Activated CD8-positive, alpha-beta memory T cell treated with anti-CD3 and anti-CD28 coated beads, Interleukin-2, amount 10 ng/mL, durations not matched to agents 7 days and 5 days (primary cell): ENCODE measurements around the gene ARMH1. TPM values are rescaled to one million over a fixed set of nuclear protein-coding genes. Genes with fewer than 3 reads are reported as not detected.

Experiments used
- ATAC-seq: fragments of 150-1000 bp; cut with Tn5 transposase; one replicate; pipeline ENCODE4 v1.10.0; 2021; ENCODE audit warnings: moderate library complexity
- CTCF ChIA-PET: fragments of 350-600 bp; sonication (Branson Sonifier 250); formaldehyde crosslinking; loops from one replicate; lab custom pipeline; 2021; ENCODE audit warnings: antibody characterized with exemption; lab: Charles Lee
- DNase-seq: peaks from one replicate; pipeline ENCODE4 v3.0.0-alpha.2; 2020
- H3K27ac Mint-ChIP-seq: one replicate; pipeline ENCODE4 v1.8.0; 2021; ENCODE audit warnings: mild to moderate bottlenecking, mixed read lengths
- H3K27me3 Mint-ChIP-seq: one replicate; pipeline ENCODE4 v1.8.0; 2021; ENCODE audit warnings: mixed read lengths
- H3K36me3 Mint-ChIP-seq: one replicate; pipeline ENCODE4 v1.8.0; 2021; ENCODE audit warnings: mild to moderate bottlenecking, mixed read lengths
- H3K4me1 Mint-ChIP-seq: one replicate; pipeline ENCODE4 v1.8.0; 2021; ENCODE audit warnings: mixed read lengths
- H3K4me3 Mint-ChIP-seq: one replicate; pipeline ENCODE4 v1.8.0; 2021; ENCODE audit warnings: mild to moderate bottlenecking, moderate library complexity, mixed read lengths
- H3K9me3 Mint-ChIP-seq: one replicate; pipeline ENCODE4 v1.8.0; 2022; ENCODE audit warnings: low read depth, mixed read lengths
- total RNA-seq, 2 experiments: library from RNA; stranded (reverse); gene quantifications; one replicate each; pipeline ENCODE4 v1.2.3, GENCODE V29; 2021

The ARMH1 gene
- total RNA-seq, 2 experiments from 2014 or later: 17.0 to 17.2 TPM

- Mint-ChIP-seq H3K27me3 (no peaks in the 10 kb centered on the region), H3K9me3 (no peaks in the 10 kb centered on the region), H3K36me3 (peaks cover 26% of the 10 kb centered on the region), H3K27ac (no peak overlapping the region), H3K4me1 (peaks cover 25% of the 10 kb centered on the region), H3K4me3 (no peak overlapping the region)
- no peak for ATAC-seq
- CTCF ChIA-PET: interaction anchor here (6.6 kb wide), 1 partner anchor 15 kb away, joined by 65 read pairs; no protein-coding TSS in a partner anchor
- DNase-seq: no peak
Measured at GRCh38 chr1:44636688-44637598, 37.6 kb upstream of the ARMH1 start.

GRCh38 chr1:44637702-44638411 is 36.7 kb upstream of the ARMH1 start:
- H3K4me1 Mint-ChIP-seq: peaks cover 25% of the 10 kb centered on the region
- DNase-seq (no peak), ATAC-seq (no peak)
- H3K9me3 Mint-ChIP-seq: no peaks in the 10 kb centered on the region
- H3K4me3 Mint-ChIP-seq: no peak overlapping the region
- CTCF ChIA-PET: no interaction called here
- H3K27ac Mint-ChIP-seq: no peak overlapping the region
- peaks cover 28% of the 10 kb centered on the region for H3K36me3 Mint-ChIP-seq
- H3K27me3 Mint-ChIP-seq: no peaks in the 10 kb centered on the region

GRCh38 chr1:44640200-44640853 is 34.2 kb upstream of the ARMH1 start:
- Mint-ChIP-seq H3K4me3 (no peak overlapping the region), H3K9me3 (no peaks in the 10 kb centered on the region), H3K27me3 (no peaks in the 10 kb centered on the region), H3K27ac (no peak overlapping the region), H3K36me3 (peaks cover 16% of the 10 kb centered on the region), H3K4me1 (peaks cover 2% of the 10 kb centered on the region)
- CTCF ChIA-PET: no interaction called here
- no peak for ATAC-seq
- no peak for DNase-seq

GRCh38 chr1:44641126-44642102 is 33.1 kb upstream of the ARMH1 start:
- no peaks in the 10 kb centered on the region for H3K4me1 Mint-ChIP-seq
- CTCF ChIA-PET: interaction anchor here (0.7 to 3.3 kb wide), 5 partner anchors 9 to 46 kb away, joined by 3 to 23 read pairs (median 6); partner anchors contain the start of gene ARMH1
- no peak overlapping the region for H3K4me3 Mint-ChIP-seq
- H3K27ac Mint-ChIP-seq: no peak overlapping the region
- H3K9me3 Mint-ChIP-seq: no peaks in the 10 kb centered on the region
- ATAC-seq (no peak), DNase-seq (no peak)
- H3K36me3 Mint-ChIP-seq: peaks cover 9% of the 10 kb centered on the region
- H3K27me3 Mint-ChIP-seq: no peaks in the 10 kb centered on the region

- no peaks in the 10 kb centered on the region for H3K4me1 Mint-ChIP-seq
- no peak for ATAC-seq
- no peak overlapping the region for H3K27ac Mint-ChIP-seq
- no peak overlapping the region for H3K4me3 Mint-ChIP-seq
- H3K27me3 Mint-ChIP-seq: no peaks in the 10 kb centered on the region
- no peak for DNase-seq
- H3K9me3 Mint-ChIP-seq: no peaks in the 10 kb centered on the region
- peaks cover 7% of the 10 kb centered on the region for H3K36me3 Mint-ChIP-seq
- CTCF ChIA-PET: interaction anchor here (0.7 to 3.3 kb wide), 5 partner anchors 10 to 47 kb away, joined by 3 to 23 read pairs (median 6); partner anchors contain the start of gene ARMH1
Measured at GRCh38 chr1:44642255-44642654, 32.3 kb upstream of the ARMH1 start.

GRCh38 chr1:44642925-44643324 is 31.6 kb upstream of the ARMH1 start:
- ATAC-seq (no peak), DNase-seq (no peak)
- no peaks in the 10 kb centered on the region for H3K27me3 Mint-ChIP-seq
- peaks cover 6% of the 10 kb centered on the region for H3K36me3 Mint-ChIP-seq
- H3K27ac Mint-ChIP-seq: no peak overlapping the region
- H3K9me3 Mint-ChIP-seq: no peaks in the 10 kb centered on the region
- no peaks in the 10 kb centered on the region for H3K4me1 Mint-ChIP-seq
- no peak overlapping the region for H3K4me3 Mint-ChIP-seq
- CTCF ChIA-PET: interaction anchor here (1.2 to 3.3 kb wide), 3 partner anchors 10 to 32 kb away, joined by 3 to 23 read pairs (median 6); partner anchors contain the start of gene ARMH1

- Mint-ChIP-seq H3K4me3 (no peak overlapping the region), H3K9me3 (no peaks in the 10 kb centered on the region), H3K27me3 (no peaks in the 10 kb centered on the region), H3K36me3 (peaks cover 6% of the 10 kb centered on the region), H3K4me1 (no peaks in the 10 kb centered on the region), H3K27ac (no peak overlapping the region)
- DNase-seq: no peak
- CTCF ChIA-PET: interaction anchor here (3.3 kb wide), 1 partner anchor 9 kb away, joined by 23 read pairs; no protein-coding TSS in a partner anchor
- peak; percentile 18 for ATAC-seq
Measured at GRCh38 chr1:44643721-44644334, 30.7 kb upstream of the ARMH1 start.

- Mint-ChIP-seq H3K4me1 (no peaks in the 10 kb centered on the region), H3K9me3 (no peaks in the 10 kb centered on the region), H3K4me3 (no peak overlapping the region), H3K36me3 (peaks cover 8% of the 10 kb centered on the region), H3K27me3 (no peaks in the 10 kb centered on the region), H3K27ac (peak overlapping the region; percentile 1)
- ATAC-seq (no peak), DNase-seq (no peak)
- CTCF ChIA-PET: no interaction called here
Measured at GRCh38 chr1:44644806-44645205, 29.7 kb upstream of the ARMH1 start.

GRCh38 chr1:44645476-44646244 is 28.9 kb upstream of the ARMH1 start:
- no peak overlapping the region for H3K4me3 Mint-ChIP-seq
- peak overlapping the region; percentile 28 for H3K27ac Mint-ChIP-seq
- H3K36me3 Mint-ChIP-seq: peaks cover 8% of the 10 kb centered on the region
- DNase-seq (no peak), ATAC-seq (no peak)
- H3K27me3 Mint-ChIP-seq: no peaks in the 10 kb centered on the region
- CTCF ChIA-PET: interaction anchor here (1.4 kb wide), 1 partner anchor 73 kb away, joined by 4 read pairs; no protein-coding TSS in a partner anchor
- H3K9me3 Mint-ChIP-seq: no peaks in the 10 kb centered on the region
- H3K4me1 Mint-ChIP-seq: no peaks in the 10 kb centered on the region

GRCh38 chr1:44646261-44647110 is 28.0 kb upstream of the ARMH1 start:
- CTCF ChIA-PET: interaction anchor here (1.1 to 2.2 kb wide), 3 partner anchors 9 to 75 kb away, joined by 3 to 6 read pairs (median 4); no protein-coding TSS in a partner anchor
- no peaks in the 10 kb centered on the region for H3K9me3 Mint-ChIP-seq
- no peak overlapping the region for H3K4me3 Mint-ChIP-seq
- DNase-seq (no peak), ATAC-seq (no peak)
- H3K36me3 Mint-ChIP-seq: peaks cover 8% of the 10 kb centered on the region
- no peak overlapping the region for H3K27ac Mint-ChIP-seq
- no peaks in the 10 kb centered on the region for H3K4me1 Mint-ChIP-seq
- no peaks in the 10 kb centered on the region for H3K27me3 Mint-ChIP-seq
